ENCODE measurements around the gene CLHC1. TPM values are rescaled to one million over a fixed set of nuclear protein-coding genes. Genes with fewer than 3 reads are reported as not detected.
"Not testable (repeated sequence)": the region's sequence is repeated elsewhere in the genome, so short reads cannot be mapped to it uniquely, and the experiment has no call there.

Gene CLHC1
- total RNA-seq, 1 donor from 2014 or later = 46.7 TPM

- H3K9me3 Mint-ChIP-seq = peaks cover 11% of the 10 kb centered on the region
- TF ChIP-seq CTCF (IDR thresholded peaks at IDR 0.05; ENCODE audit: unreplicated experiment) = no peak
- H3K36me3 Mint-ChIP-seq = no peaks in the 10 kb centered on the region
- no peak for DNase-seq (ENCODE audit: low spot score in 2 of 2, unreplicated experiment in 2 of 2)
- H3K27ac Mint-ChIP-seq = no peak overlapping the region
- H3K27me3 Mint-ChIP-seq (ENCODE audit: low read depth) = no peaks in the 10 kb centered on the region
- peaks cover 8% of the 10 kb centered on the region for H3K4me1 Mint-ChIP-seq
- no peak overlapping the region for H3K4me3 Mint-ChIP-seq
Observed at GRCh38 chr2:55147531-55147930, 84.6 kb downstream of the CLHC1 start.

- Mint-ChIP-seq H3K27me3 (ENCODE audit: low read depth) (no peaks in the 10 kb centered on the region), H3K4me3 (no peak overlapping the region), H3K9me3 (peaks cover 13% of the 10 kb centered on the region), H3K36me3 (no peaks in the 10 kb centered on the region), H3K4me1 (peaks cover 8% of the 10 kb centered on the region), H3K27ac (no peak overlapping the region)
- TF ChIP-seq CTCF (IDR thresholded peaks at IDR 0.05; ENCODE audit: unreplicated experiment) = no peak
- no peak for DNase-seq (ENCODE audit: low spot score in 2 of 2, unreplicated experiment in 2 of 2)
Observed at GRCh38 chr2:55147041-55147440, 85.1 kb downstream of the CLHC1 start.

- Mint-ChIP-seq H3K4me3 (no peak overlapping the region), H3K4me1 (peaks cover 8% of the 10 kb centered on the region), H3K9me3 (peaks cover 13% of the 10 kb centered on the region), H3K36me3 (no peaks in the 10 kb centered on the region), H3K27me3 (ENCODE audit: low read depth) (no peaks in the 10 kb centered on the region), H3K27ac (no peak overlapping the region)
- TF ChIP-seq CTCF (IDR thresholded peaks at IDR 0.05; ENCODE audit: unreplicated experiment) = no peak
- DNase-seq (ENCODE audit: low spot score in 2 of 2, unreplicated experiment in 2 of 2) = no peak
Observed at GRCh38 chr2:55146263-55146662, 85.8 kb downstream of the CLHC1 start.

DNA sequence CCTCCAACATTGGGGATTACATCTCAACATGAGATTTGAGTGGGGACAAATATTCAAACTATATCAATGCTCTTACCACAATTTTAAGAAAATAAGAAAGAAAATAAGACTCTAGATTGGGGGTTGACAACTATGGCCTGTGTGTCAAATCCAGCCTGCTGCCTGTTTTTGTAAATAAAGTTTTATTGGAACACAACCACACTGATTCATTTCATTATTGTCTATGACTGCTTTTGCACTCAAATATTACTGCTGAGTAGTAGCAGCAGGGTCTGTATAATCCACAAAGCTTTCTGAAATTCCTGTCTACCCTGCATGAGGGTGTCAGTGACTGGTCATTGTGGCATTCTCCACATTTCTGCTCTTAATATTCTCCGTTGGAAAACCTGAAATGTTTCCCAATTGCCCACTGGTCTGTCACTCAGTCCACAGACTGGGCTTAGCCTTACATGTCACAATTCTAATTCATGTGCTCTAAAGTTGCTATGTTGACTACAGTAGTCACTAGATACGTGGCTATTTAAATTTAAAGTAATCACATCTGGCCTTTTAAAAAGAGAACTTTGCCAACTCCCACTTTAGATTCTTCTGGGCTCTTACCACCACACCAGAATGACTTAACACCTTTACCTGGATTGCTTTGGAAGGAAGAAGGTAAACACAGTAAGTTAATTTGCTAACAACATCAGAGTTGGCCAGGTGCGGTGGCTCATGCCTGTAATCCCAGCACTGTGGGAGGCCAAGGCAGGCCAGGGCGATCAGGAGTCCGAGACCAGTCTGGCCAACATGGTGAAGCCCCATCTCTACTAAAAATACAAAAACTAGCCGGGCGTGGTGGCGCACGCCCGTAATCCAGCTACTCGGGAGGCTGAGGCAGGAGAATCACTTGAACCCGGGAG lies 86.9 kb downstream of the CLHC1 start:
- TF ChIP-seq CTCF (IDR thresholded peaks at IDR 0.05; ENCODE audit: unreplicated experiment) = no peak
- Mint-ChIP-seq H3K27me3 (ENCODE audit: low read depth) (no peaks in the 10 kb centered on the region), H3K4me1 (peaks cover 8% of the 10 kb centered on the region), H3K27ac (no peak overlapping the region), H3K4me3 (no peak overlapping the region), H3K9me3 (peaks cover 13% of the 10 kb centered on the region), H3K36me3 (no peaks in the 10 kb centered on the region)
- no peak for DNase-seq (ENCODE audit: low spot score in 2 of 2, unreplicated experiment in 2 of 2)

DNA sequence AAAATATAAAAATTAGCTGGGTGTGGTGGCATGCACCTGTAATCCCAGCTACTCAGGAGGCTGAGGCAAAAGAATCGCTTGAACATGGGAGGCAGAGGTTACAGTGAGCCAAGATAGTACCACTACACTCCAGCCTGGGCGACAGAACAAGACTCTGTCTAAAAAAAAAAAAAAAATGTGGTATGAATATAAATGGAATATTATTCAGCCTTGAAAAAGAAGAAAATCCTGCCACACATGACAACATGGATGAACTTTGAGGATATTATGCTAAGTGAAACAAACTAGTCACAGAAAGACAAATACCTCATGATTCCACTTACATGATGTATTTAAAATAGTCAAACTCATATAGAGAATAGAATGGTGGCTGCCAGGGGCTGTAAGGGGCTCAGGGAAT lies 88.4 kb downstream of the CLHC1 start:
- not testable (repeated sequence) for H3K27ac Mint-ChIP-seq; H3K4me3 Mint-ChIP-seq; H3K27me3 Mint-ChIP-seq (ENCODE audit: low read depth); DNase-seq (ENCODE audit: low spot score in 2 of 2, unreplicated experiment in 2 of 2); H3K4me1 Mint-ChIP-seq; H3K36me3 Mint-ChIP-seq
- H3K9me3 Mint-ChIP-seq = peaks cover 13% of the 10 kb centered on the region

DNA sequence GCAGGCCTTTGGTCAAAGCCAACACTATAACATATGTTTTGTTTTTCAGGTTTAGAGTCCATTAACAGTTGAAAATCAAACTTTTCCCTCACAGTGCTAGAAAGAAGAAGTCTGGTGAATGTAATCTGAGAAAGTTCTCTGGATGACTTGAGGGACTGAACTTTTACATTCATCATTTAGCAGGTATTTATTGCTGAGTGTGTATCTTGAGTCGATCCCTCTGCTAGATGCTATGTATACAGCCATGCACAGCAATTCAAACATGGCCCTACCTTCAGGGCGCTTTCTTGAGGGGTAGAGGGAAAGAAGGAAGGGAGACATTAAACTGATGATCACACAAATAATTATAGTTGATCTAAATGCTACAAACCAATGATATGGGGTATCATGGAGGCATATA lies 89.6 kb downstream of the CLHC1 start:
- no peak for DNase-seq (ENCODE audit: low spot score in 2 of 2, unreplicated experiment in 2 of 2)
- H3K4me1 Mint-ChIP-seq = peaks cover 7% of the 10 kb centered on the region
- H3K9me3 Mint-ChIP-seq = peaks cover 13% of the 10 kb centered on the region
- H3K27ac Mint-ChIP-seq = no peak overlapping the region
- H3K36me3 Mint-ChIP-seq = no peaks in the 10 kb centered on the region
- no peak for TF ChIP-seq CTCF (IDR thresholded peaks at IDR 0.05; ENCODE audit: unreplicated experiment)
- no peak overlapping the region for H3K4me3 Mint-ChIP-seq
- H3K27me3 Mint-ChIP-seq (ENCODE audit: low read depth) = no peaks in the 10 kb centered on the region

Measured in mesothelial cell of epicardium (in vitro differentiated cells).